Liver (tissue), 9 donors: ENCODE results near the gene RAE1. TPM values are rescaled to one million over a fixed set of nuclear protein-coding genes. Genes with fewer than 3 reads are reported as not detected.

ENCODE experiments used
- DNase-seq: peaks from one replicate; pipeline ENCODE4 v3.0.0-alpha.2; 2017; ENCODE audit warnings: low spot score
- H3K27ac ChIP-seq, 2 donors: one replicate each; pipeline ENCODE4 v1.7.0; 2013; ENCODE audit warnings: inconsistent platforms in 2 of 2, low read length in 2 of 2, control low read depth in 1 of 2, low read depth in 1 of 2, mild to moderate bottlenecking in 1 of 2
- H3K27me3 ChIP-seq, 4 donors: one replicate each; pipeline versions ENCODE4 v1.6.1 to v1.7.0; 2013; ENCODE audit warnings: low read length in 3 of 4, inconsistent platforms in 1 of 4, mild to moderate bottlenecking in 1 of 4, moderate library complexity in 1 of 4; ENCODE audit not compliant: control insufficient read depth in 4 of 4, insufficient read depth in 4 of 4
- H3K36me3 ChIP-seq, 4 donors: one replicate each; pipeline versions ENCODE4 v1.6.1 to v1.7.0; 2013; ENCODE audit warnings: low read length in 3 of 4, mild to moderate bottlenecking in 3 of 4, low read depth in 1 of 4, moderate library complexity in 1 of 4; ENCODE audit not compliant: control insufficient read depth in 4 of 4, insufficient read depth in 3 of 4
- H3K4me1 ChIP-seq, 4 donors: one replicate each; pipeline versions ENCODE4 v1.6.1 to v1.7.0; 2013; ENCODE audit warnings: low read length in 3 of 4, mild to moderate bottlenecking in 3 of 4, moderate library complexity in 1 of 4; ENCODE audit not compliant: control insufficient read depth in 4 of 4, insufficient read depth in 4 of 4
- H3K4me3 ChIP-seq, 3 donors: one replicate each; pipeline versions ENCODE4 v1.6.1 to v1.7.0; 2013; ENCODE audit warnings: low read length in 3 of 3, control low read depth in 1 of 3, low read depth in 1 of 3, mild to moderate bottlenecking in 1 of 3
- H3K9ac ChIP-seq, 2 donors: one replicate each; pipeline ENCODE4 v1.7.0; 2013; ENCODE audit warnings: low read length in 2 of 2, mild to moderate bottlenecking in 2 of 2, moderate library complexity in 2 of 2, control low read depth in 1 of 2, low read depth in 1 of 2
- H3K9me3 ChIP-seq, 4 donors: one replicate each; pipeline versions ENCODE4 v1.6.1 to v1.7.0; 2013; ENCODE audit warnings: low read length in 3 of 4; ENCODE audit not compliant: control insufficient read depth in 4 of 4
- CTCF ChIP-seq: fragments of 150-350 bp; IDR thresholded peaks from 2 replicates; pipeline ENCODE4 v1.5.1; 2017; ENCODE audit warnings: improper control_type of control experiment, low read depth, low read length; ENCODE audit not compliant: missing input control
- FOXA1 ChIP-seq: IDR thresholded peaks from 2 replicates; pipeline ENCODE4 v1.6.1; 2016; ENCODE audit warnings: antibody characterized with exemption
- FOXA2 ChIP-seq: IDR thresholded peaks from 2 replicates; pipeline ENCODE4 v1.6.1; 2016; ENCODE audit warnings: antibody characterized with exemption
- GABPA ChIP-seq, 2 donors: IDR thresholded peaks in 1 of 2; conservative IDR thresholded peaks in 1 of 2; 2 replicates each; pipeline ENCODE4 v1.6.1; 2016; ENCODE audit warnings: antibody characterized with exemption in 2 of 2, mild to moderate bottlenecking in 1 of 2, moderate library complexity in 1 of 2
- HNF4A ChIP-seq, 2 donors: conservative IDR thresholded peaks; 2 replicates each; pipeline ENCODE4 v1.6.1; 2016; ENCODE audit warnings: antibody characterized with exemption in 2 of 2, mild to moderate bottlenecking in 2 of 2
- HNF4G ChIP-seq: IDR thresholded peaks from 2 replicates; pipeline ENCODE4 v1.6.1; 2016; ENCODE audit warnings: antibody characterized with exemption
- JUND ChIP-seq, 2 donors: IDR thresholded peaks; 2 replicates each; pipeline ENCODE4 v1.6.1; 2016; ENCODE audit warnings: antibody characterized with exemption in 2 of 2
- MAX ChIP-seq: IDR thresholded peaks from 2 replicates; pipeline ENCODE4 v1.6.1; 2016; ENCODE audit warnings: antibody characterized with exemption
- NR2F2 ChIP-seq: IDR thresholded peaks from 2 replicates; pipeline ENCODE4 v1.6.1; 2016; ENCODE audit warnings: antibody characterized with exemption
- RAD21 ChIP-seq, 2 donors: IDR thresholded peaks; 2 replicates each; pipeline ENCODE4 v1.6.1; 2016; ENCODE audit warnings: antibody characterized with exemption in 2 of 2, mild to moderate bottlenecking in 2 of 2
- REST ChIP-seq: IDR thresholded peaks from 2 replicates; pipeline ENCODE4 v1.6.1; 2016; ENCODE audit warnings: antibody characterized with exemption, mild to moderate bottlenecking
- RXRA ChIP-seq, 2 donors: IDR thresholded peaks; 2 replicates each; pipeline ENCODE4 v1.6.1; 2017 to 2018; ENCODE audit warnings: antibody characterized with exemption in 2 of 2, mild to moderate bottlenecking in 1 of 2
- TAF1 ChIP-seq: conservative IDR thresholded peaks from 2 replicates; pipeline ENCODE4 v1.6.1; 2016; ENCODE audit warnings: antibody characterized with exemption, mild to moderate bottlenecking
- YY1 ChIP-seq: IDR thresholded peaks from 2 replicates; pipeline ENCODE4 v1.6.1; 2016; ENCODE audit warnings: antibody characterized with exemption, mild to moderate bottlenecking
- ZBTB33 ChIP-seq: IDR thresholded peaks from 2 replicates; pipeline ENCODE4 v1.6.1; 2016; ENCODE audit warnings: antibody characterized with exemption
- WGBS: extraction: QIAGEN DNeasy Blood & Tissue Kit; methylation state at CpG from one replicate; pipeline ENCODE4 v1.1.7; 2013; 5-methylcytosine and 5-hydroxymethylcytosine counted together
- polyA plus RNA-seq, 2 donors: library from polyadenylated mRNA; stranded (reverse) in 1 of 2; unstranded in 1 of 2; fragments of 200-250 nt in 1 of 2; fragments of >200 nt in 1 of 2; fragmentation: Nextera tagmentation in 1 of 2; extraction: Ambion mirVana in 1 of 2; gene quantifications; one replicate each; pipeline versions ENCODE4 v1.2.1 to v1.2.3, GENCODE V29; 2013 to 2015
- total RNA-seq, 2 donors: library from RNA; depleted of rRNA; stranded (reverse); fragments of >200 nt; gene quantifications; one replicate each; pipeline ENCODE4 v1.2.3, GENCODE V29; 2014
- donor health status: healthy.
- donor health status: healthy.
- donor health status: healthy.
- donor health status: healthy.
- donor health status: healthy.

RAE1 gene
- total and polyA plus RNA-seq, 4 donors = 10.0 to 15.5 (median 13.5) TPM

GRCh38 chr20:57364451-57364850 is 13.4 kb downstream of the RAE1 start:
- peaks cover 7 to 62% (median 45%) of the 10 kb centered on the region in 4 donors for H3K36me3 ChIP-seq
- H3K9ac ChIP-seq = no peak overlapping the region
- no peak overlapping the region for H3K27ac ChIP-seq
- H3K9me3 ChIP-seq = no peaks in the 10 kb centered on the region
- DNase-seq = no peak
- no peaks in the 10 kb centered on the region for H3K27me3 ChIP-seq
- no peaks in the 10 kb centered on the region for H3K4me1 ChIP-seq
- no peak overlapping the region for H3K4me3 ChIP-seq
- no peak for TF ChIP-seq HNF4A (conservative IDR thresholded peaks at IDR 0.05)
- no peak for TF ChIP-seq RXRA (IDR thresholded peaks at IDR 0.05)
- no peak for TF ChIP-seq CTCF
- TF ChIP-seq JUND (IDR thresholded peaks at IDR 0.05) = no peak
- TF ChIP-seq YY1 = no peak
- no peak for TF ChIP-seq FOXA2
- TF ChIP-seq MAX = no peak
- no peak for TF ChIP-seq RAD21 (IDR thresholded peaks at IDR 0.05)
- TF ChIP-seq NR2F2 = no peak
- no peak for TF ChIP-seq TAF1
- TF ChIP-seq ZBTB33 = no peak
- TF ChIP-seq FOXA1 = no peak

GRCh38 chr20:57369596-57369995 is 18.5 kb downstream of the RAE1 start:
- DNase-seq = no peak
- no peak overlapping the region for H3K27ac ChIP-seq
- WGBS = 84% methylated on average over 3 of the region's 3 CpGs
- no peak overlapping the region for H3K9ac ChIP-seq
- H3K9me3 ChIP-seq = no peaks in the 10 kb centered on the region
- H3K4me1 ChIP-seq = peaks cover 0 to 4% (median under 1%) of the 10 kb centered on the region in 4 donors
- H3K4me3 ChIP-seq = no peak overlapping the region
- H3K36me3 ChIP-seq = peaks cover 16 to 93% (median 62%) of the 10 kb centered on the region in 4 donors
- no peaks in the 10 kb centered on the region for H3K27me3 ChIP-seq
- TF ChIP-seq HNF4G (no peak), GABPA (IDR thresholded peaks at IDR 0.05 in 1 of 2, conservative IDR thresholded peaks at IDR 0.05 in 1 of 2) (no peak), MAX (no peak), REST (no peak)
